Embryonic facial prominence (tissue), 1 donor: ENCODE measurements around the gene PLEKHH3.

ENCODE experiments used
- DNase-seq: peaks from one replicate; pipeline ENCODE4 v3.0.0-alpha.2; 2016; ENCODE audit errors: extremely low spot score

The PLEKHH3 gene

DNA sequence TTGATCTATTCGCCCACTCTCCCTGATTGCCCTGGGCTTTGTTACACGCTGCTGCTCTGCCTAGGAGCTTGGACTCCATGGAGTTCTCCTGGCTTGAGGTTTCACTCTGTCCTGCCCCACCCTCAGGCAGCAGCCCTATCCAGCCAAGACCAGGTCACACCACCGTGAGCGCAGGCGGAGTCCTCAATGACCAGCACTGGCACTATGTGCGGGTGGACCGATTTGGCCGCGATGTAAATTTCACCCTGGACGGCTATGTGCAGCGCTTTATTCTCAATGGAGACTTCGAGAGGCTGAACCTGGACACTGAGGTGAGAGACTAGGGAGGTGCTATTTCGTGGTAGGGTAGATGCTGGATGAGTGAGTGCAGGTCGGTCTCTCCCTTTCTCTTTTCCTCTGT lies 9.0 kb upstream of the PLEKHH3 start:
- DNase-seq = no peak

DNA sequence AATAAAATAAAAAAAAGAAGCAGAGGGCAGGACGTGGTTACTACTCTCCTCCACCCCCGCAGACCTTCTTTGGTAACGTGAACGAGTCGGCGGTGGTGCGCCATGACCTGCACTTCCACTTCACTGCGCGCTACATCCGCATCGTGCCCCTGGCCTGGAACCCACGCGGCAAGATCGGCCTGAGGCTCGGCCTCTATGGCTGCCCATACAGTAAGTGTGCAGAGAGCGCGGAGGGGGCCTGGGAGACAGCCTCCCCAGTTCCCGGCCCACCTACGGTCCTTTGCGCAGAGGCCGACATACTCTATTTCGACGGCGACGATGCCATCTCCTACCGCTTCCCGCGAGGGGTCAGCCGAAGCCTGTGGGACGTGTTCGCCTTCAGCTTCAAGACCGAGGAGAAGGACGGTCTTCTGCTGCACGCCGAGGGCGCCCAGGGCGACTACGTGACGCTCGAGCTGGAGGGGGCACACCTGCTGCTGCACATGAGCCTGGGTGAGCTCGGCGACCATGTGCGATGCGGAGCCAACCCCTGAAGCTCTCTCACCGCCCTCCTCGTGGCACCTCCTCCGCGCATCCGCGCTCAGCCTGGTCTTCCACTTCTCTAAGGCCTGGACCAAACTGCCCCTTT lies 8.2 kb upstream of the PLEKHH3 start:
- DNase-seq = no peak

DNA sequence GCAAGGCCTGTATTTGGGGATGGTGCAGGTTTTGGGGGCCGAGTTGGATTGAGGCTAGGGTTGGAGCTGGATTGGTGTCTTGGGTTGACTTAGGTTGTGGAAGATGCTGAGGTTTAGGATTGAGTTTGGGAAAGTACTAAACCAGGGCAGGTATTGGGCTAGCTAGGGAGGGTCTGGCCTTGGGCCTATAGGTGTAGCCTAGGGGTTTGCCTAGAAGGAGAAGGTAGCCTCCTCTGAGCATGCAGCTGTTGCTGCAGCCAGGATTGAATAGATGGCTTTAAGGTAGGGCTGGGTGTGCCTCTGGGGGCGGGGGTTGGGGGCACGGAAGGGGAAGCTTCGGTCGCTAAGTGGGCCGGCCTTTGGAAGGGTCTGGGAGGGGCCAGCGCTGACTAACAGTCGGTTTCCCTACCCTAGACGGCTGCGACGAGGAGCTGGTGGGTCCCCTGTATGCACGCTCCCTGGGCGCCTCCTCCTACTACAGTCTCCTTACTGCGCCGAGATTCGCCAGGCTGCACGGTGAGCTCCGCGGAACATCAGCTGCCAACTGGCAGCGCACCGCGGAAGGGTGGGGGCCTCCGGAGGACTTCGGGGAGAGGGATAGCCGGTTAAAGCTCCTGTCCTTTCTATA lies 6.7 kb upstream of the PLEKHH3 start:
- DNase-seq = no peak

DNA sequence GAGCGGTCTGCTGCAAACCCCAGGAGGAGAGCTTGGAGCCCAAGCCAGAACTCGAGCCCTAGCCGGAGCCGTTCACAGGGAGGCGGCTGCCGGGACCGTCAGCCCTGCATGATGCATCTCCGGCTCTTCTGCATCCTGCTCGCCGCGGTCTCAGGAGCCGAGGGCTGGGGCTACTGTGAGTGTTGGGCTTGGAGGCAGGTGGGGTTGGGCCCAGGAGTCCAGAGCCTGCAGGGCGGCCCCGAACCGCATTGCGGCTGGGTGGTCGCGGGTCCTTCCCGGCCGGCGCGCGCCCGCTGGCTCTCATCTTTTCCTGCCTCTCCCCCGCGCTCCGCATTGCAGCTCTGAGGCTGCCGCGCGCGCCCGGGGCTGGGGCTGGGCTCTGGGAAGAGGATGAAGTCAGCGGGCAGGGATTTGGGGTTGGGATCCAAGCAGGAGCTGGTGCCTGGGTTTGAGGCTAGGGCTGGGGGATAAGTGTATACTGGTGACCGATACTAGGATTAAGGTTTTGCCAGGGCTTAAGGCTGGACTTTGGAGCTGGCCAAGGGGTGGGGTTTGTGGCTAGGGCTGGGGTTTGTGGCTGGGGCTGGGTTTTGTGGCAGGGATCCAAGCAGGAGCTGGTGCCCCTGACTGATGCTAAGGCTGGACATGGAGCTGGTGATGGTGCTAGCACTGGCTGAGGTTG lies 6.1 kb upstream of the PLEKHH3 start:
- no peak for DNase-seq

DNA sequence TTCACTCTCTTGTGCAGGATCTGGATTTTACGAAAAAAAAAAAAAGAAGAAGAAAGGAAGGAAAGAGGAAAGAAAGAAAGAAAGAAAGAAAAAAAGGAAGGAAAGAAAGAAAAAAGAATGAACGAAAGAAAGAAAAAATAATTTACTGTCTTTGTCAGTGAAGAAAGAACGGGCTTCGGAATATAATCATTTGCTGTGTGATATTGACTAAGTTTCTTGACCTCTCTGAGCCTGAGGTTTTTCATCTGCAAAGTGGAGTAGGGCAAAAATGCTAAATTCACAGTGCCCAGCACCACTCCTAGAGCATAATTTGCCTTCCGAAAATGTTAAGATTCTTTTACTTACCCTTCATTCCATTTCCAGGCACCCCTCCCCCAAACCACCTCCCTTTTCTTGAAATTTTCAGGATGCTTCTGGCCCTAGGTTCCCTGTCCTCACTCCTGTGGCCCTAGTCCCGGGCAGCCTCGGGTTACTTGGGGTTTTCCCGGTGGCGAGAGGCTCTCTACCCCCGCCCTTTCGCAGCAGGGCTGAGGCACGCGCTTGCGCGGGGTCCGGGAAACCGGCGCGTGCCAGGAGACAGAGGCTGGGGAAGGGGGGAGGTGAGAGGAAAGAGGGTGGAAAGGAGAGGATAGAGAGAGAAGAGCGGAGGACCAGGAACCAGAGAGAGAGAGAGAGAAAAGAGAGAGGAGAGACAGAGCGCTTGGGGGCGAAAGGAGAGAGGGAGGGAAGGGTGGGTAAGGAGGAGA lies 5.4 kb upstream of the PLEKHH3 start, which contains the start of gene CNTNAP1:
Gene CNTNAP1 (plus strand): TSS at position 556 of the 746 bp plus-strand sequence. CDS start 299 bp downstream, outside the sequence.
- no peak for DNase-seq

DNA sequence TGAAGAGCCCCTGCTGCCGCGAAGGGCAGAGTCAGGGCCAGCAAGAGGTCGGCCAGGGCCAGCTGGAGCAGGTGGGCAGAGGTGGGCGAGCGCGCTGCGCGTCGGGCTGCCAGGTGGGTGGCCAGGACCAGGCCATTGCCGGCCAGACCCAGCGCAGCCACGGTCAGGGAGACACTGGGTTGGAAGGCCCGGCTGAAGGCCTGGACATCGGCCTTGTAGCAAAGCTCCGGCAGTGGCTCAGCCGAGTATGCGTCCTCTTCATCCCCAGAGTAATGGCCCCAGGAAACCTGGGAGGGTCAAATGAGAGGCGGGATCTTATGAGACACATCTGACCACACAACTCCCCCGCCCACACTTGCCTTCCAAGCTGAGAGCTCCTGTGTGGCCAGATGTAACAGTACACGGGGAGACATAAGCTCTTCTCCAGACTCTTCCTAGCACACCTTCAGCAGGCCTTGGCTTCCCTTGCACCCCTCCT lies 3.6 kb upstream of the PLEKHH3 start:
- DNase-seq = no peak

DNA sequence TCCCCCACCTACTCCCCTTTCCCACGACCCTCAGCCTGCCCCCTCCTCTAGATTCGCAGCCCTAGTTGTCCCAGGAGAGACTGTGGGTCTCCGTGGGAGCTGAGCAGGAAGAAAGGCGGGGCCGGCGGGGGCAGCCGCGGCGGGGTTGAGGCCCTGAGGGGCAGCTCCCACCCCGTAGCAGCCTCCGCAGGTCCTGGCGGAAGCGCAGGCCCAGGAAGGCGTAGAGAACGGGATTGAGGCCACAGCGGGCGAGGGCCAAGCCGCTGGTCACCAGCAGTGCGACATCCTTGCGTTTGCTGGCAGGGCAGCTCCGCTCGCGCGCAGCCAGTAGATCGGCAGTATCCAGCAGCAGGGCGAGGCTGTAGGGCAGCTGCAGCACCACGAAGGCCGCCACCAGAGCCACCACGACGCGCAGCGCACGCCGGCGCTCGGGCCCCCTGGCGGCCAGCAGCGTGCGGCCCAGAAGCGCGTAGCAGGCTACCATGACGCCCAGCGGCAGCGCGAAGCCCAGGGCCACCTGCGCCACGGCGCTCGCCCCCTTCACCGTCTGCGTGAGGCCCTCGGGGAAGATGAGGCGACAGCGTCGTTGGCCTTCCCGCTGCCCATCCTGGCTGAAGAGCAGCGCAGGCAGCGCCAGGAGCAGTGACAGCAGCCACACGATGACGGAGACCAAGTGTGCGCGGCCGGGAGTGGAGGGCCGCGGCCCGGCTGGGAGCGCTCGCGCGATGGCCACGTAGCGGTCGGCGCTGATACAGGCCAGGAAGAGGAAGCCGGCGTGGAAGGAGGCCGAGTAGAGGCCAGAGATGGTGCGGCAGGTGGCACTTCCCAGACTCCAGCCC lies 2.9 kb upstream of the PLEKHH3 start:
- no peak for DNase-seq

DNA sequence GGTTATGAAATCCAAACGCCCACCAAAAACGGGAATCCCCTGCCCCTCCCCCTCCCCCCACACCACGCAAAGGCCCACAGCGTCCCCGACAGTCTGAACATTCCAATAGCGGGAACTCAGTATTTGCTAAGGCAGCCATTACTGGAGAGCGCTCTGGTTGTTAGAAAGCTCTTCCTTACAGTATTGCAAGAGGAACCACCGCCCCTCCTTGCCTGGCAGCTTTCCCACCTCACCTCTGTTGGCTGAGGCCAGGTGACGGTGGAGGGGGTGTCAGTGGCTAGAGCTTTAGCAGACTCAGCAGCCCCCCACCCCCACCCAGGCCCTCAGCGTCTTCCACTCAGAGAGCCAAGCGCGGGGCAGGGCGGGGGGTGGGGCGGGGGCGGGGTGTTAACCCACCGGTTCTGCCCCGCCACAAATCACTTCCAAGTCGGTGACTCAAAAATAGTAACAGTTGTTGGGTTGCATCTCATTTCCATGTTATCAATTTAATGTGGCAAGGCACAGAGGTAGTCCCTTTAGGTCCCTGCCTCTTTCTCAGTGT lies 2.2 kb upstream of the PLEKHH3 start:
- DNase-seq = peak; percentile 58

DNA sequence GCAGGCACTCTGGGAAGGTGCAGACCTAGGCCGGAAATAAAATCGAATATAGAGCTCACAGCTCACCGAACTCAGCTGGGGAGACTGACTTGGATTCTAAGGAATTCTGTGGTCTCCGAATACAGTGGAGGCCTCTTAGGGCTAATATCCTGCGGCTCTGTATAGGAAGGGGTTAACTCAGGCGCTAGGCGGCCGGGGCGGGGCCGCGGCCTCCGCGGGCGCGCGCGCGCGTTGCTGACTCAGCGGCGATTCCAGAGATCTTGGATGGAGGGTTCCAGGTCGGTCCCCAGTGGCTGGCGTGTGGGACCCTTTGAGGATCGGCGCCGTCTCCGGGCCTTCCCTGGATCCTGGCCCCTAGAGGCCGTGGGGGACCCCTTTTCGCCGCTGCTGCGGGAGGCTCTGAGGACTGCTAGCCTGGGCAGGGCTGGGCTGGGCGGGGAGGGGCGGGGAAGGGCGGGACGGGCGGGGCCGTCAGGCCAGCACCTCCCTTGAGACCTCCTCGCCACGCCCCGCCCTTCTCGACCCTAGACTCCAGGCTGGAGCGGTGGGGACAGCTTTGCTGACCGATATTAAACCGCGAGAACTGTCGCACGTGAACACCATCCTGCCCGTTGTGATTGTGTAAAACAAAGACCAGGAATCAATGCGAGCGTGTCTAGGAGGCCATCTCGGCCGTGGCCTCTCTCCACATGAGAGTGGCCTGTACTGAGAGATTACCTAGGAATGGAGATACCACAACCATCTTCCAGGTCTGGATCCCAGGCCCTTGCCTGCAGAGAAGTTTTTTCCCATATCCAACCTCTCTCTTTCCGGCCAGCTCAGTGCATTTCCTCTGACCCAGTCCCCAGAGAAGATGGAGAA lies 1.4 kb upstream of the PLEKHH3 start:
- DNase-seq = peak; percentile 60

DNA sequence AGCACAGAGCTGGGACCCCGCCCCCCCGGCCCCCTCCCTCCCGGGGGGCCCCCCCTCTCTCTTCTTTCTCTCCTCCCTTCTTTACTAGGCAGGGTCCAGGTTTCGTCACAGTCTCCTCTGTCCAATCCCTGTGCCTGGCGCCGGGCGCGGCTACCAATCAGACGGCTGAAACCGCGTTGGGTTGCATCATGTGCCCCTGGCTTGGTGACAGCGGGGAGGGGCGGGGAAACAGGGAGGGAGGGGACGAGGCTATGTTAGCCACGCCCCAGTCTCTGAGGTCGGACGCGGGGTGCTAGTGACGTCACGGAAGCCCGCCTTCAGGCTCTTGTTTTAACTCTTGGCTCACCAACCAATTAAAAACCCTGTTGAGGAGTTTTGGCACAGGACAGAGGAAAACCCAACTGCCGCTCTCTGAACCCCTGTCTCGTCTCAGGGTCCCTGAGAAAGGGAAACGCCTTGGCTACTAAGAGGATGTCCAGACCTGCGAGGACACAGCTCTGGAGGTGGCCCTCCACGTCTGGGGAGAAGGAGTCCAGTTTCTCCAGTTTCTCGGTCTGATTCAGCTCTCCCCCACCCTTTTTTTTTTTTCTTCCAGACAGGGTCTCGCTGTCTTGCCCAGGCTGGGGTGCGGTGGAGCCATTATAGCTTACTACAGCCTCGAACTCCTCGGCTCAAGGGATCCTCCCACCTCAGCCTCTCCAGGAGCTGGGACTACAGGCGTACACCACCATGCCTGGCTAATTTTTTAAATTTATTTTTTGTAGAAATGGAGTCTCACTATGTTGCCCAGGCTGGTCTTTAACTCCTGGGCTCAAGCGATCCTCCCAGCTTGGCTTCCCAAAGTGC lies 441 bp upstream of the PLEKHH3 start:
- peak; percentile 100 for DNase-seq

DNA sequence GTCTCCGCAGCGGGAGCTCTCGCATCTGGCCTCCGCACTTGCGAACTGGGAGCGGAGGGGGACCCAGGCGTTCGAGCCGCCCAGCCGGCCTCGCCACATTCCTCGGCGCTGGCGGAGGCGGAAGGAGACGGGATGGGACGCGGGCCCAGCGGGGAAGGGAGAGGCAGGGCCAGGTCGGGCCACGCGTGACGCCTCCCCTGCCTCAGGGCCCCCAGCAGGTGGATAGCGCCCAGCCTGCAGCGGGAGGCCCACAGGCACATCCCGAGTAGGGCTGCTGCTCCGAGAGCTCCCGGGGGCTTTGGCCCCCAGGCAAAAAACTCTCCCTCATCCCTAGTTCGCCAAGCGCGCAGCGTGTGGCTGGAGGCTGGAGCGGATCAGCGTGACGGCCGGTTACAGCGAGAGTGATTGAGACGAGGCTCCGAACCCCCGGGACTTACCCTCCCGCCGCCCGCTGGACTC lies 800 bp downstream of the PLEKHH3 start:
- DNase-seq = no peak

DNA sequence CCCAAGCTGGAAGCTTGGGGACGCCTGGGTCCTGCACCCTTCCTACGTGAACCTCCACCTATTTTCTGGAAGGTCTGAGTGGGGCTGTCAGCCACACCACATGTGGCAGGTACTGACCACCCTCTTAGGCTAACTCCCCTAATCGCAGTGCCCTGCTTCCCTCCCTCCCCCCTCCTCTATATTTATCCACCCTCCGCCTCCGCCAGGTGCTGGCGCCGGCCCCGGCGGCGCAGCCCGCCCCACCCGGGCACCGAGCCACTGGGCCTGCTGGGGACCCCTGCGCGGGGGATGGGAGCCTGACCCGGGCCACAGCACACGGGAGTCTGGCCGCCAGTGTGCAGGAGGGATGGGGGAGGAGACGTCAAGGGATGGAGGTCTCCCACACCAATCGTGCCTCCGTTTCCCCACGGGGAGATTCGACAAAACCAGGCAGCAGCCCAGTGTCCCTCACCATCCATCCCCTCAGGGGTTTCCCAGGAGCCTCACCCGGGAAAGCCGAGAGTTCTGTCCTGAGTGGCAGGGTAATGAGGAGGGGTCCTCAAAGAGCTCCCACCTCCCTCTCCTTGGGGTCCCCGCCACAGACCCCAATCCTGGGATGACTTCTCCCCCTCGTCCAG lies 1.3 kb downstream of the PLEKHH3 start:
- DNase-seq = no peak

DNA sequence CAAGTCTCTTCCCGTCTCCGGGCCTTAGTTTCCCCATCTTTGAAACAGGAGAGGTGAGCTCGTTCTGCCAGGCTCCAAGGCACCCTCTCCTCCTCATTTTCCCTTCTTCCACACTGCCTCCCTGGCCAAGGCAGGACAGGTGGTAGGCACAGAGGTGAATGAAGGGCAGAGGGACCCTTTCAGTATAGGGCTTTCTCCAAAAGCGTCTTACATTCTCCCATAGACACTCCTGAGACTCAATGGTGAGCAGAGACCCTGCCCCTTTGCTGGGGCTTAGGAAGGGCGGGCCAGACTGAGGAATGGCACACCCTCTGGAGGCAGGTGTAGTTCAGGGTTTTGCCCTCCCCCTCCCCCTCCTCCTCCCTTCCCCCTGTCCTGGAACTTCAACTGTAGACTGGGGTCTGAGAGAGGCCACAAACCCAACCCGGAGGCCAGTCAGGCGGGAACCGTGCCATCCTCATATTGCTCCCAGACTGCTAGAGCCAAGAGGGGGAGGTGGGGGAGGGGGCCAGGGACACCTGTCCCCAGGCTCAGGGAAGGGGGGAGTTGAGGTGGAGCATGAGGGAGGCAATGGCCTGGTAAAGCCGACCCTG lies 1.9 kb downstream of the PLEKHH3 start:
- DNase-seq = no peak

DNA sequence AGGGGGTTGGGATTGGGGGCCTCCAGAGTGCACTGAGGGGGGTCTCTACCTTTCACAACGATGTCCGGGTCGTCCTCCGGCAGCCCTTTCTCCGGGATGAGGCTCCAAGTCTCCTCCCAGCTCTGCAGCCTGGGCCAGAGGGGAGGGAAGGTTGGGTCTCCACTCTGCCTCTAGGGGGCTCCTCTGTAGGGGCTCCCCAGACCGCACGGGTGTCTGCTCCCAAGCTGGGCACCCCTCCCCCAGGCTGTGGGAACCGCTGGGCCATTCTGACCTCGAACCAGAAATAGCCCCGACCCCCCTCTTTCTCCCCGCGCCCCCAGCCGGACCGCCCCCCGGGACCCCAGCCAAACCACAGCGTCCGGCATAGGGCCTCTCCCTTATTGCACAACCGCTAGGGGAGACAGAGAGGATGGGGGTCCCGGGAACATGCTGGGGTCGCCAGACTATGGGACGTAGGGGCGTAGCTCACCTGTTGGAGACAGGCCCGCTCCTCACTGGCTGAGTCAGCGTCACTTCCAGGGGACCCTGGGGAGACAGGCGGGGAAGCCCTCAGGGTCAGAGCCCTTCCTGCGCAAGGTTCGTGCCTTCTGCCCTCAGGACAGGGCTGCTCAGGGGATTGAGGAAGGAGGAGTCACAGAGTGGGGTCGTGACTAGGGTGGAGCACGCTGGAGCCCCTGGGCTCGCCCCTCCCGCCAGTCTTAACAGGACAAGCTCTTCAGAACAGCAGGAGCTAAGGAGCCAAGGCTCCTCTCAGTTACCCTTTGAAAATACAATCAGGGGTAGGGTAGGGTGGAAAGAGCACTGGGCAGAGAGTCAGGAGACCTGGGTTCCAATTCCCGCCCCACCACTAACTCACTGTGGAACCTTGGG lies 2.7 kb downstream of the PLEKHH3 start:
- no peak for DNase-seq

DNA sequence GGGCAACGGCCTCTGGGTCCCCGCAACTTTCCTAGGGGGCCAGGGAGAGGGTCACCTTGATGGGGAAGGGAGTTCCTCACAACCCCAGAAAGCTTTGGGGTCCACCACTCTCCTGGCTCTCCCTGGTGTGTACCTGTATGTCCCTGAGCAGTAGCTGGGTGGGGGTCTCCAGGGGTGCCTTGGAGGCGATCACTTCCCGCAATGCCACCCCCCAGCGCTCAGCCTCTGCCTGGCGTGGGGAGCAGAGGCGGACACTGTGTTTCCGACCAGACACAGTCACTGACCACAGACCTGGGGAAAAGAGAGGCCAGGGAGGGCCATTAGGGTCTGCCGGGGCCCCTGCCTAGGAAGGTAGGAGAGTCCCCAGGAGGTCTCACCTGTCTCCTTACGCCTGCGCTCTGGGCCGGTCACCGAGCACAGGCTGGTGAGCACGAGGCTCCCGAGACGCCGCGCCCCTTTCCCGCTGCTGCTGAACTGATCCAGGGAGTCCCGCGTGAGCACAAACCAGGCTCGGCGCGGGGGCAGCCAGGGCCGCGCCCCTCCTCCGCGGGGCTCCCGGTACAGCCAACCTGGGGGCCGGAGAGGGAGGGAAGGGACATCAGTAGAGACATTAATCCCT lies 3.4 kb downstream of the PLEKHH3 start:
- no peak for DNase-seq

DNA sequence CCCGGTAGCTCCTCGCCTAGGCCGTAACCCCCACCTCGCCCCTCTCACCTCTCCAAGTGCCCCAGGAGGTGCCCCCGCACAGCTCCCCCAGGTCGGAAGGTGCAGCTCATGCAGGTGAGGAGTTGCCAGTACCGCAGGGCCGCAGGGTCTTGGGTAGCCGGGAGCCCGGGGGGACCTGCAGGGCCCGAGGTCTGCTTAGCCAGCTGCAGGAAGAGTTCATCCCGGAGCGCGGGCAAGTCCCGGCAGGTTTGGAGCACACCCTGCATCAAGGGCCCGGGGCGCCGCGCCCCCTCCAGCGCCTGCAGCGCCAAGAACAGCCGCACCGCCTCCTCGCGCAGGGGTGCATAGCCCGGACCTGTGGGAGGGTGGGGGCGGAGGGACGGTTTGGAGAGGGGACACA lies 4.8 kb downstream of the PLEKHH3 start:
- no peak for DNase-seq
